Stomach (tissue), 9 donors: ENCODE results near the gene GOLGA2. TPM values are rescaled to one million over a fixed set of nuclear protein-coding genes. Genes with fewer than 3 reads are reported as not detected.

Experiments
- DNase-seq, 2 donors: peaks; one replicate each; pipeline versions ENCODE4 v3.0.0 to v3.0.0-alpha.2; 2013 to 2019
- H3K27ac ChIP-seq, 5 donors: fragments of 200-600 bp in 4 of 5; sonication (generic) in 4 of 5; one replicate each; pipeline ENCODE4 v1.5.1; 2013 to 2019; ENCODE audit warnings: mild to moderate bottlenecking in 1 of 5, moderate library complexity in 1 of 5
- H3K27me3 ChIP-seq, 3 donors: fragments of 200-600 bp; sonication (generic); one replicate each; pipeline ENCODE4 v1.5.1; 2017 to 2019; ENCODE audit warnings: mixed run types in 1 of 3
- H3K36me3 ChIP-seq, 4 donors: fragments of 200-600 bp; sonication (generic); 1 replicate in 3 of 4; 2 replicates in 1 of 4; pipeline ENCODE4 v1.5.1; 2016 to 2019
- H3K4me1 ChIP-seq, 4 donors: fragments of 200-600 bp; sonication (generic); one replicate each; pipeline ENCODE4 v1.5.1; 2016 to 2019
- H3K4me3 ChIP-seq, 4 donors: fragments of 200-600 bp; sonication (generic) in 3 of 4; one replicate each; pipeline ENCODE4 v1.5.1; 2016 to 2019; ENCODE audit warnings: mild to moderate bottlenecking in 1 of 4
- H3K9me3 ChIP-seq, 4 donors: fragments of 200-600 bp; sonication (generic); one replicate each; pipeline ENCODE4 v1.5.1; 2016 to 2019
- CTCF ChIP-seq, 7 experiments: fragments of 450-650 bp in 4 of 7; fragments of 200-600 bp in 3 of 7; sonication (generic) in 3 of 7; IDR thresholded peaks; one replicate each; pipeline ENCODE4 v1.5.1; 2016 to 2019; ENCODE audit warnings: antibody characterized with exemption in 7 of 7, control low read depth in 2 of 7, mild to moderate bottlenecking in 1 of 7
- EP300 ChIP-seq: sonication (generic); formaldehyde crosslinking; IDR thresholded peaks from one replicate; pipeline ENCODE4 v1.6.1; 2017; ENCODE audit warnings: antibody characterized with exemption
- POLR2A ChIP-seq, 4 donors: fragments of 450-650 bp; IDR thresholded peaks; one replicate each; pipeline ENCODE4 v1.6.1; 2016; ENCODE audit warnings: antibody characterized with exemption in 4 of 4, control low read depth in 2 of 4, mild to moderate bottlenecking in 1 of 4, moderate library complexity in 1 of 4
- POLR2AphosphoS5 ChIP-seq, 3 donors: sonication (generic); formaldehyde crosslinking; IDR thresholded peaks; one replicate each; pipeline ENCODE4 v1.6.1; 2016; ENCODE audit warnings: antibody characterized with exemption in 3 of 3
- WGBS, 5 donors: extraction: QIAGEN DNeasy Blood & Tissue Kit in 3 of 5; methylation state at CpG; one replicate each; pipeline versions ENCODE4 v1.1.5 to v1.1.7; 2013 to 2018; 5-methylcytosine and 5-hydroxymethylcytosine counted together
- intact Hi-C: fragments of 100-400 bp; cut with DNase I; formaldehyde crosslinking; loops from one replicate; pipeline ENCODE4 v1.15.1; 2023; ENCODE audit warnings: low total_unique reads
- polyA plus RNA-seq, 3 donors: library from polyadenylated mRNA; stranded (reverse); fragments of 200-250 nt; gene quantifications; one replicate each; pipeline ENCODE4 v1.2.3, GENCODE V29; 2013
- total RNA-seq, 5 donors: library from RNA; depleted of rRNA; stranded (reverse); fragments of >200 nt; gene quantifications; one replicate each; pipeline versions ENCODE4 v1.1.0 to v1.2.3, GENCODE V29; 2014 to 2016
- donor health status: healthy with polysubstance abuse.
- donor health status: Bipolar disorder and iron deficiency.
- donor health status: healthy.

GOLGA2 gene
- total and polyA plus RNA-seq, 8 donors: 48.4 to 204 (median 63.8) TPM

DNA sequence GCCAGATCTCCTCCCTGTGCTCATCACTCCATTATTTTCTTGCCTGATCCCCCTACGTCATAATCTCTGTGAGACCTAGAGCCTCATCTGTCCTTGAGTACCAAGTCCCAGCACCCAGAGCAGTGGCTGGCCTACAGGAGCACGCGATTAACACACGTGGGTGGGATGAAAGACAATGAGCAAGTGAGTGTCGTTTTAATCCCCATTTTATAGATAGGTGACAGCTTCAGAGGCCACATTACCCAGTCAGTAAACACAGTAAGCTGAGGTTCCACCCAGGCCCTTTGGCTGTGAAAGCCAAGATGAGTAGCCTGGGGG is 29.1 kb upstream of the GOLGA2 start:
- 62 to 78% (median 66%) methylated on average over 5 of the region's 5 CpGs for WGBS, 5 donors
- H3K4me3 ChIP-seq: no peak overlapping the region
- TF ChIP-seq POLR2A (IDR thresholded peaks at IDR 0.05) (no peak), CTCF (IDR thresholded peaks at IDR 0.05) (no peak), POLR2AphosphoS5 (IDR thresholded peaks at IDR 0.05) (no peak), EP300 (no peak)
- H3K36me3 ChIP-seq: peaks cover 11 to 32% (median 24%) of the 10 kb centered on the region in 4 donors
- no peaks in the 10 kb centered on the region for H3K4me1 ChIP-seq
- H3K9me3 ChIP-seq: no peaks in the 10 kb centered on the region
- H3K27me3 ChIP-seq: no peaks in the 10 kb centered on the region
- H3K27ac ChIP-seq: no peak overlapping the region
- intact Hi-C loops: no loop called here
- no peak for DNase-seq

DNA sequence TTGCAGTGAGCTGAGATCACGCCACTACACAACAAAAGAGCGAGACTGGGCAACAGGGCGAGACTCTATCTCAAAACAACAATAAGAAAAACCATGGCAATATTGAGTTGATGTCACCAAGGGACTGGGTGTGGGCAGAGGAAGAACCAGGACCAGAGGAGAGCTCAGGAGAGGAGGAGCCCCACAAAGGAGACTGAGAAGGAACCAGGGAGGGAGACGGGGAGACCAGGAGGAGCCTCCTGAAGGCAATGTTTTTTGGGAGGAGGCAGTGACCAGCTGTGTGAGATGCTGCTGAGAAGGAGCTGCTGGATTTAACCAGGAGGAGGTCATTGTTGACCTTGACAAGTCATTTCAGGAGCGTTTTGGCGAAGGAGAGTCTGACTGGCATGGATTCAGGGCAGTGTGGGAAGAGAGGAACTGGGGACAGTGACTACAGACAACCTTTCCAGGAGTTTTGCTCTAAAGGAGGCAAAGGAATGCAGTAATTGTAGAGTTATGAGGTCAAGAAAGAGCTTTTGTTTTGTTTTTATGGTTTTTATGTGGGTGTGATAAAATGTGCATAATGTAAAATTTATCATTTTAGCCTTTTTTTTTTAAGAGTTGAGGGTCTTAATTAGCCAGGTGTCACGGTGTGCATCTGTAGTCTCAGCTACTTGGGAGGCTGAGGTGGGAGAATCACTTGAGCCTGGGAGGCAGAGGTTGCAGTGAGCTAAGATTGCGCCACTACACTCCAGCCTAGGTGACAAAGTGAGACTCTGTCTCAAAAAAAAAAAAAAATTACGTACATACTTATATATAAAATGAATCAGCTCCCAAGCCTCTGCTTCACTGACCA is 28.5 kb upstream of the GOLGA2 start:
- intact Hi-C loops: no loop called here
- 77 to 84% (median 83%) methylated on average over 9 of the region's 9 CpGs for WGBS, 5 donors
- H3K36me3 ChIP-seq: peaks cover 6 to 26% (median 18%) of the 10 kb centered on the region in 4 donors
- H3K4me1 ChIP-seq: no peaks in the 10 kb centered on the region
- TF ChIP-seq CTCF (IDR thresholded peaks at IDR 0.05) (no peak), EP300 (no peak), POLR2AphosphoS5 (IDR thresholded peaks at IDR 0.05) (no peak), POLR2A (IDR thresholded peaks at IDR 0.05) (no peak)
- H3K27me3 ChIP-seq: no peaks in the 10 kb centered on the region
- H3K27ac ChIP-seq: no peak overlapping the region
- no peak overlapping the region for H3K4me3 ChIP-seq
- DNase-seq: no peak
- H3K9me3 ChIP-seq: no peaks in the 10 kb centered on the region

DNA sequence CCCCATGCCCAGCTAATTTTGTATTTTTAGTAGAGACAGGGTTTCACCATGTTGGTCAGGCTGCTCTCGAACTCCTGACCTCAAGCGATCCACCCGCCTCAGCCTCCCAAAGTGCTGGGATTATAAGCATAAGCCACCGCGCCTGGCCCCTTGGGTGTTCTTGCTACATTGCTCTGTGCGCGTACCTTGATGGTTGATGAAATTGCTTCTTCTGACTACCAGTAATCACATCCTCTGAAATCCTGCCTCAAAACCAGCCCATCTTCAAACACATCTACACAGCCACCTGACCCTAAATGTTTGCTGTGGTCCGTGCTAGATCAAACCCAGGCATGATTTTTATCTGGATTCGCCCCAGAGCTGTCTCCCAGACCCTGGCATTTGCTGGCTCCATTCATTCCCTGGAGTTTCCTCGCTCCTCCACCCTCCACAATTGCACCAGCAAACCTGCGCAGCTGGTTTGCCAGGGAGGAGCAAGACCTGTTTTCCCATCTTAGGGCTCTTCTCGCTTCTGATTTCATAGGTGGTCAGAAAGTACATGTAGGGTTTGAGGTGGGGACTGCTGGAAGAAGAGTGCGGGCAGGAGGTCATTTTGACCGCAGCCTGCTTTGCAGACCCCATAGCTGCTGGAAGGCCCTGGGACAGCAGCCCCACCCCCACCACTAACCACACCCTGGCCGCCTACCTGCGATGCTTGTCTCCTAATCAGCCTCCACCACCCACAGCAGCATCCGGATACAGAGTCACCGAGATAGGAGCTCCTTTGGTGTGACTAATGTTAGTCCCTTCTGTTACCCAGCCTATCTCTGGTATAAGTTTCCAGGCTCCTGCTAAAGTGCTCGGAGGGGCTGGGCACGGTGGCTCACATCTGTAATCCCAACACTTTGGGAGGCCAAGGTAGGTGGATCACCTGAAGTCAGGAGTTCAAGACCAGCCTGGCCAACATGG is 23.0 kb upstream of the GOLGA2 start:
- Histone ChIP-seq H3K4me1 (peaks cover 6 to 22% (median 20%) of the 10 kb centered on the region in 4 donors), H3K27ac (no peak overlapping the region), H3K36me3 (no peaks in the 10 kb centered on the region), H3K27me3 (no peaks in the 10 kb centered on the region), H3K4me3 (no peak overlapping the region), H3K9me3 (no peaks in the 10 kb centered on the region)
- WGBS, 5 donors: 59 to 80% (median 67%) methylated on average over 20 of the region's 20 CpGs
- DNase-seq: peak in 1 of 2 donors; percentile 57
- intact Hi-C loops: no loop called here
- no peak for TF ChIP-seq EP300
- no peak for TF ChIP-seq POLR2AphosphoS5 (IDR thresholded peaks at IDR 0.05)
- no peak for TF ChIP-seq CTCF (IDR thresholded peaks at IDR 0.05)
- no peak for TF ChIP-seq POLR2A (IDR thresholded peaks at IDR 0.05)

DNA sequence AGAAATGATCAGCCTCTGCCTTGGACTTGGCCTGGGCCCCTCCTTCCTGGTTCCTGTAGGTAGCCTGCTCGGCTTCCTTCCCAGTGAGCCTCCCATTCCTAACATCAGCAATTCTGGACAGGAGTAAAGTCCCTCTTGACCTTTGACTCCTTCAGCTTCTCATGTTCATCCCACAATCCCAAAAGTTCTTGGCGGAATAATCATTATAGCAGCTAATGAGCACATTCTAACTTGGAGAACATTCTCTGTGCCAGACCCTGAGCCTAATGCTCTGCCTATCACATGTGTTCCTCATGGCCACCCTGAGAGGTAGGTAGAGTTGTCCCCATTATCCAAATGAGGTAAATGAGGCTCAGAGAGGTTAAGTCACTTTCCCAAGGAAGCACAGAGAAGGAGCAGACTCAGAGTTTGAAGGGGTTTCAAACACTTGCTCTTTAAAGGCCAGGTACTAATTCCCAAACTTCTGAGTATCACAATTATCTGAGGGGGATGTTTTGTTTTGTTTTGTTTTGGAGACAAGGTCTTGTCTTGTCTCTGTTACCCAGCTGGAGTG is 21.5 kb upstream of the GOLGA2 start:
- WGBS, 5 donors: 66 to 88% (median 75%) methylated on average over 2 of the region's 2 CpGs
- TF ChIP-seq POLR2A (IDR thresholded peaks at IDR 0.05) (no peak), EP300 (no peak), POLR2AphosphoS5 (IDR thresholded peaks at IDR 0.05) (no peak)
- no peaks in the 10 kb centered on the region for H3K36me3 ChIP-seq
- intact Hi-C loops: no loop called here
- peak overlapping the region in 2 of 5 donors; percentile 2 to 78 for H3K27ac ChIP-seq
- DNase-seq: peak in 1 of 2 donors; percentile 32
- no peaks in the 10 kb centered on the region for H3K9me3 ChIP-seq
- H3K4me3 ChIP-seq: no peak overlapping the region
- no peaks in the 10 kb centered on the region for H3K27me3 ChIP-seq
- peaks cover 6 to 22% (median 20%) of the 10 kb centered on the region in 4 donors for H3K4me1 ChIP-seq
